ENCODE measurements around the gene P2RX7.
"Not testable (repeated sequence)": the region's sequence is repeated elsewhere in the genome, so short reads cannot be mapped to it uniquely, and the experiment has no call there.

Gene P2RX7

DNA sequence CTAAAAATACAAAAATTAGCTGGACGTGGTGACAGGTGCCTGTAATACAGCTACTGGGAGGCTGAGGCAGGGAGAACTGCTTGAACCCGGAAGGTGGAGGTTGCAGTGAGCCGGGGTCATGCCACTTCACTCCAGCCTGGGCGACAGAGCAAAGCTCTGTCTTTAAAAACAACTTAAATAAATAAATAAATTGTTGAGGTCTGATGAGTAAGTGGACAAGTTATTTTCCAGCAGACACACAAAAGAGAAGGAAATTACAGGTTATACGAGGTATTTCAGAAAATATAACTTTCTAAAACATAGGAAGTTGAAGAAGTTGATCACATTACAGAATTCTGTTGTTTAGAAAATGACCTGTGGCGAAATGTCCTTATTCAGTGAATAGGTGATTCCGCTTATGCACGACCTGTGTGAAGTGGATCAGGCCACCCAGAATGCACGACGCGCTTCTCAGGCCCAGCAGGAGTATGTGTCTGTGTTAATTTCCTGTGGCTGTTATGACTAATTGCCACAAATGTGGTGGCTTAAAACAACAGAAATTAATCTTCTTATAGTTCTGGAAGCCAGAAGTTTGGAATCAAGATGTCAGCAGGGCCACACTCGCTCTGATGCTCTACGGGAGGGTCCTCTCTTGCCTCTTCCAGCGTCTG is 38.1 kb downstream of the P2RX7 start:
- peak; percentile 51 for DNase-seq (ENCODE audit: low read depth, low spot score)

DNA sequence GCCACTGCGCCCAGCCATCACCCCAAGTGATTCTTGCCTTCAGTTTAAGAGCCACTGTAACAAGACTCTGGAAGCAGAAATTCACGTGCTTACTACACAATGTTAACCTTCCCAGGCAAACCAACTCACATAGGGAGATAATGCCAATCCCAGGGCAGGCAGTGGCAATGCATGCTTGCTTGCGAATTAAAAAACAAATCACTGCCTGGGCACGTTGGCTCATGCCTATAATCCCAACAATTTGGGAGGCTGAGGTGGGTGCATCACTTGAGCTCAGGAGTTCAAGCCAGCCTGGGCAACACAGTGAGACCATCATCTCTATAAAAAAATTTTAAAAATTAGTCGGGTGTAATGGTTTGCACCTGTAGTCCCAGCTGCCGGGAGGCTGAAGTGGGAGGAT is 39.5 kb downstream of the P2RX7 start:
- DNase-seq (ENCODE audit: low read depth, low spot score) = no peak

DNA sequence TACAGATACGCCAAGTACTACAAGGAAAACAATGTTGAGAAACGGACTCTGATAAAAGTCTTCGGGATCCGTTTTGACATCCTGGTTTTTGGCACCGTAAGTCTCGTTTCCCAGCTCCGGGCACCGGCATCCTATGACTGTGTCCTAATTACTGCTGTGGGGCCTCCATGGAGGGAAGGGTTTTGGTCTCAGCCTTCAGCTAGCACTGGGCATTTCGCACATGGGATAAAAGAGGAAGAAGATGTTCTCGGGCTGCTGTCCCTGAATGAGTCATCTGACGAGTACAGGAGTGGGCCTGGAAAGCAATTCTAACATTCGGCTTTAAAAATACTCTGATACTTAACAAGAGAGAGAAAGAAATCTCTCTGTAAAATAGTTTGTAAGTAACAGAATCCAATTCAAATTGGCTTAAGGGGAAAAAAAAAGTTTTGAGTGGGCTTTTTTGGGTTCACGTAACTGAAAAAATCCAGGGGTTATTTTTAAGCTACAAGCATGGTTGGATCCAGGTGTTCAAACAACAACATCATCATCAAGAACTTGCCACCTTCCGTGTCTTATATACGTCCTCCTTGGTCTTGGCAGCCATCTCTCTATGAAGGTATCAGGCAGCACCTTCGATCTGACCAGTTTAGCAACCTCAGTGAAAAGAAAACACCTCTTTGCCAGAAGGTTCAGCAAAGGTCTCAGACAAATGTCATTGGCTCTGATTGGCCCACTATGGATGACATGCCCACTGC is 42.9 kb downstream of the P2RX7 start:
- DNase-seq (ENCODE audit: low read depth, low spot score) = no peak

DNA sequence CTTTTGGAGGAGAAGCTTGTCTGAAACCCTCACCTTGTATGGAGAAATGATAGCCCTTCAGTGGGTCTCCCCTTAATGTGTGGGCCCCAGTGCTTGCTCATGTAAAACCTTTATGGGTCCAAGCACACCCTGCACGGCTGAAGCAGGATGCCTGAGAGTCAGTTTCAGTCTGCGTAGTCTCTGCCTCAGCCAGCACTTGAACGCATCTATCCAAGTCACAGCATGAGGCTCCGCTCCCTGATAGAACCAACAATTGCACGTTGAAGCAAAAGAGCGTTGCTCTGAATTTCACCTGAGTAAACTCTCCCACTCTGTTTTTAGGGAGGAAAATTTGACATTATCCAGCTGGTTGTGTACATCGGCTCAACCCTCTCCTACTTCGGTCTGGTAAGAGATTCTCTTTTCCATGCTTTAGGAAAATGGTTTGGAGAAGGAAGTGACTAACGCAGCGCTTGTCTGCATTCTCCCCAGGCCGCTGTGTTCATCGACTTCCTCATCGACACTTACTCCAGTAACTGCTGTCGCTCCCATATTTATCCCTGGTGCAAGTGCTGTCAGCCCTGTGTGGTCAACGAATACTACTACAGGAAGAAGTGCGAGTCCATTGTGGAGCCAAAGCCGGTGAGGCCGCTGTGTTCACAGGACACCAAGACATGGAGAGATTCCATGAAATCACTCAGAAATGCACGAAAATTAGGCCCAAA is 44.3 kb downstream of the P2RX7 start:
- no peak for DNase-seq (ENCODE audit: low read depth, low spot score)

DNA sequence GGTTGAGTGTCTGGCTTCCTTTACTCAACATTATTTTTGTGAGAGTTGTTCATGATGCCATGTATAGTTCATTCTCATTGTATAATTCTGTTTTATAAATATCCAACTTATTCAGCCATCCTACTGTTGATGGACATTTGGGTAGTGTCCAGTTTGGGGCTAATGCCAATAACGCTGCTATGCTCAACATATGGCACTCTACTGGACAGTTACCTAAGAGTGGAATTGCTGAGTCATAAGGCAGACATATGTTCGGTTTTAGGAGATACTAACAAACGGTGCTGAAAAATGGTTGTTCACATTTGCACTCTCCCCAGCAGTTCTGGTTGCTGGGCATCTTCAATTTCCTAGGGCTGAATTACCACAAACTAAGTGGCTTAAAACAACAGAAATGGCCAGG is 48.5 kb downstream of the P2RX7 start:
- no peak for DNase-seq (ENCODE audit: low read depth, low spot score)

DNA sequence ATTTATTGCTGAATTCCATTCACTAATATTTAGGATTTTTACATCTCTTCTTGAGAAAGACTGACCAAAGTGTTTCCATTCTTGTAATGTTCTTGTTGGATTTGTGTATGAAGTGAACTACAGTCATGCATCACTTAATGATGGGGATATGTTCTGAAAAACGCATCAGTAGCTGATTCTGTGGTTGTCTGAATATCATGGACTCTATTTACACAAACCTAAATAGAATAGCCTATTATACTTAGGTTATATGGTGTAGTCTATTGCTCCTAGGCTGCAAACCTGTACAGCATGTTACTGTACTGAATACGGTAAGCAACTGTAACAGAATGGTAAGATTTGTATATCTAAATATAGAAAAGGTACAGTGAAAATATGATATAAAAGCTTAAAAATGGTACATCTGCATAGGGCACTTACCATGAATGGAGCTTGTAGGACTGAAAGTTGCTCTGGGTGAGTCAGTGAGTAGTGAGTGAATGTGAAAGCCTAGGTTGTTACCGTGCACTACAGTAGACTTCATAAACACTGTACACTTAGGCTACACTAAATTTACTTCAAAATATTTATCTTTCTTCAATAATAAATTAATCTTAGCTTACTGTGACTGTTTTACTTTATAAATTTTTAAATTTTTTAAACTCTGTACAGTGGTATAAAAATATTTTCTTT is 49.7 kb downstream of the P2RX7 start:
- no peak for DNase-seq (ENCODE audit: low read depth, low spot score)

DNA sequence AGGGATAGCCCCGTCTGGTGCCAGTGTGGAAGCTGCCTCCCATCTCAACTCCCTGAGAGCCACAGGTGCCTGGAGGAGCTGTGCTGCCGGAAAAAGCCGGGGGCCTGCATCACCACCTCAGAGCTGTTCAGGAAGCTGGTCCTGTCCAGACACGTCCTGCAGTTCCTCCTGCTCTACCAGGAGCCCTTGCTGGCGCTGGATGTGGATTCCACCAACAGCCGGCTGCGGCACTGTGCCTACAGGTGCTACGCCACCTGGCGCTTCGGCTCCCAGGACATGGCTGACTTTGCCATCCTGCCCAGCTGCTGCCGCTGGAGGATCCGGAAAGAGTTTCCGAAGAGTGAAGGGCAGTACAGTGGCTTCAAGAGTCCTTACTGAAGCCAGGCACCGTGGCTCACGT is 51.7 kb downstream of the P2RX7 start:
- no peak for DNase-seq (ENCODE audit: low read depth, low spot score)

DNA sequence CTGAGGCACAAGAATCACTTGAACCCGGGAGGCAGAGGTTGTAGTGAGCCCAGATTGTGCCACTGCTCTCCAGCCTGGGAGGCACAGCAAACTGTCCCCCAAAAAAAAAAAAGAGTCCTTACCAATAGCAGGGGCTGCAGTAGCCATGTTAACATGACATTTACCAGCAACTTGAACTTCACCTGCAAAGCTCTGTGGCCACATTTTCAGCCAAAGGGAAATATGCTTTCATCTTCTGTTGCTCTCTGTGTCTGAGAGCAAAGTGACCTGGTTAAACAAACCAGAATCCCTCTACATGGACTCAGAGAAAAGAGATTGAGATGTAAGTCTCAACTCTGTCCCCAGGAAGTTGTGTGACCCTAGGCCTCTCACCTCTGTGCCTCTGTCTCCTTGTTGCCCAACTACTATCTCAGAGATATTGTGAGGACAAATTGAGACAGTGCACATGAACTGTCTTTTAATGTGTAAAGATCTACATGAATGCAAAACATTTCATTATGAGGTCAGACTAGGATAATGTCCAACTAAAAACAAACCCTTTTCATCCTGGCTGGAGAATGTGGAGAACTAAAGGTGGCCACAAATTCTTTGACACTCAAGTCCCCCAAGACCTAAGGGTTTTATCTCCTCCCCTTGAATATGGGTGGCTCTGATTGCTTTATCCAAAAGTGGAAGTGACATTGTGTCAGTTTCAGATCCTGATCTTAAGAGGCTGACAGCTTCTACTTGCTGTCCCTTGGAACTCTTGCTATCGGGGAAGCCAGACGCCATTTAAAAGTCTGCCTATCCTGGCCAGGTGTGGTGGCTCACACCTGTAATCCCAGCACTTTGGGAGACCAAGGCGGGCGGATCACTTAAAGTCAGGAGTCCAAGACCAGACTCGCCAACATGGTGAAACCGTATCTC is 52.6 kb downstream of the P2RX7 start:
- DNase-seq (ENCODE audit: low read depth, low spot score) = no peak

DNA sequence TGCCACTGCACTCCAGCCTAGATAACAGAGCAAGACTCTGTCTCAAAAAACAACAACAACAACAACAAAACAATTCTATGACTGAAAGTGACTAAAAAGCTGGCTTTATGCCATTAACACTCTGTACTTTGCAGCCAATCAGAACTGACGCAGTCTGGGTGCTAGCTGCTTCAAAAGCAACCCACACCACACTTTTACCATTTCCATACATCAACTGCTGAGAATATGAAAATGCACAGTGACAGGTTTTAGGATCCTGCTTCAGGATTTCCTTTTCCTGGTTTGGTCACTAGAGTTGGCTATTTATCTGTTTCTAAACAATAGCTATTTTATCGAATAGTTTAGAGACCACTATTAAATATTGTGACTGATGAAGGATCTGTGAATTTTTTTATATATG is 54.1 kb downstream of the P2RX7 start:
- DNase-seq (ENCODE audit: low read depth, low spot score) = no peak

DNA sequence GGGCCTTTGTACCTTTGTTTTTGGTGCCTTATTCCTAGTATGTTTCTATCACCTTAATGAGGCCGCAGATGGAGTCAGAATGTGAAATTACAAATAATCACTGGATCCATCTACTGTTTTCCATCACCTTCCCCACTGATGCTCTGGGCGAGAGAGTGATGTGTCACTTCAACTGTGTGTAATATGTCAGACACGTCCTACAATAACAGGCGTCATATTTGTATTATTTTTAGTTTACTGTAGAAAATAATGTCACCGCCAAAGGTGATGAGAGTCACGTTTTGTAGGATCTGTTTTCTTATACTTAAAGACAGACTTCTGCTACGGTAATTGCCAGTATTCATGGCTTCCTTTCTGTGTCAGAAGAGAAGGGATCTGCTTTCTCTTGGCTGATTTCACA is 54.8 kb downstream of the P2RX7 start:
- DNase-seq (ENCODE audit: low read depth, low spot score) = no peak

DNA sequence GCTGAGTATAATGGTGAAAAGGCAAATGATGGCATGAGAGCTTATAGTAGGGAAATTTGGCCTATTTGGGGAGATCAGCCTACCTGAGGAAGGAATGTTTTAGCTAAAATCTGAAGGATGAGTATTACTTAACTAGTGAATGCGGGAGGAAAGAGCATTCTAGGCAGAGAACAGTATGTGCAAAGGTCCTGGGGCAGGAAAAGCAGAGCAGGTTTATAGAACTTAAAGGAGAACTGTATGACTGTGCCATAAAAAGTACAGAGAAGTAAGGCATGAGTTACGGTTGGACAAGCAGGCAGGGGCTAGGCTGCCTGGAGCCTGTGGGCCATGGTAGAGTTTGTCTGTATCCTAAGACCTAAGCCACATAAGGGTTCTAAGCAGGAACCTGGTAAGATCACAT is 55.6 kb downstream of the P2RX7 start:
- no peak for DNase-seq (ENCODE audit: low read depth, low spot score)

DNA sequence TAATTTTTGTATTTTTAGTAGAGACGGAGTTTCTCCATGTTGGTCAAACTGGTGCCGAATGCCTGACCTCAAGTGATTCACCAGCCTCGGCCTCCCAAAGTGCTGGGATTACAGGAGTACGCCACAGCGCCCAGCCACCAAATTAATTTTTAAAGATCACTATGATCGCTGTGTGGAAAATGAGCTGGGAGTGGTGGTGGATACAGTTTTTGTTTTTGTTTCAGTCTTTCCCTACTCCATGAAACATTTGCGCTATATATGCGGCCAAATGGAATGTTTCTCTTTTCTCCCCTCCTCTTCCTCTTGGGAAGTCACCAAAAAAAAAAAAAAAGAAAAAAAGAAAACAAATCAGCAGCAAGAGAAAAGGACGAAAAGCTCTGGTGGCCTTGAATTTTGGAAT is 56.5 kb downstream of the P2RX7 start:
- peak; percentile 31 for DNase-seq (ENCODE audit: low read depth, low spot score)

DNA sequence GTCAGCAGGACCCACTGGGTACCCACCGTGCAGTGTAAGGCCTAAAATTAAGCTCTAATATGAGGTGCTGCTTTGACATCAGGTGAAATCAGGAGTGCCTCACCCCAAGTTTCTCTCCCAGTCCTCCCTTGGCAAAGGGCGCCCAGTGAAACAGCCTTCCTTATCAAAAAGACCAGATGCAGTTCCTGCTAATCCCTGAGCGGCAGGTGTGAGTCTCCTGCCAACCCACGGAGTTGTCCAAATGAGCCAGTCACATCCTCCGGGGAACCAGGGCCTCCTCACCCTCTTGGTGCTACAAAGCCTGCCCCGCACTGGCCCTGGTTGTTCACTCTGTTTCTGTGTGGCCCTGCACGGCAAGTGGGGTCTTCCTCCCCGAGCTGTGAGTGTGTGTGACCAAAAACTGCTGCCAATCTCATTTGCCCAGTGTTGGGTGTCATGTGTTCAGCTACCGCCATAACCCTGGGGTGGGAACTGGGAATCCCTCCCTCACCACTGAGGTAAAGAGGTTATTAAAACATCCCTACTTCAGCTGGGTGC is 57.0 kb downstream of the P2RX7 start:
- no peak for DNase-seq (ENCODE audit: low read depth, low spot score)

DNA sequence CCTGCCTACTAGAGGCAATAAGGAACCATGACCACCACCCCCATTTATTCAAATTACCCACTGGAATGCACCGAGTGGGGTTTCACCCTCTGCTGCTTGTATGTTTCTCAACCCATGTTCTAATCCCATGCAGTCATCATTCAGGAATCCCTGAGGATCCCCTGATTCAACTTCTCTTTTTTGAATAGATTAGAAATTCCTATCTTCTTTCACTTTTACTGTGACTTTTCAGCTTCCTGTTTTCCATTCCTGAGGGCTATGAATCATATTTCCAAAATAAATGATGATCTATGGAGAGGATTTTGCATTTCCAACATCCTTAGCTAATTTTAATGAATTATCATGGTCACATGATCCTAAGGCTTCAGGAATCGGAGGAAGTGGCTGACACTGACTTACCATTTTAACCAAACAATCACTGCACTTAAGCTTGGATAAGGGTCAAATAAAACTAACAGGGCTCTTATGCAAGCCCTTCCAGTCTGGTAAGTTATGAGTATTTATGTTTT is 57.9 kb downstream of the P2RX7 start:
- DNase-seq (ENCODE audit: low read depth, low spot score) = peak; percentile 91

DNA sequence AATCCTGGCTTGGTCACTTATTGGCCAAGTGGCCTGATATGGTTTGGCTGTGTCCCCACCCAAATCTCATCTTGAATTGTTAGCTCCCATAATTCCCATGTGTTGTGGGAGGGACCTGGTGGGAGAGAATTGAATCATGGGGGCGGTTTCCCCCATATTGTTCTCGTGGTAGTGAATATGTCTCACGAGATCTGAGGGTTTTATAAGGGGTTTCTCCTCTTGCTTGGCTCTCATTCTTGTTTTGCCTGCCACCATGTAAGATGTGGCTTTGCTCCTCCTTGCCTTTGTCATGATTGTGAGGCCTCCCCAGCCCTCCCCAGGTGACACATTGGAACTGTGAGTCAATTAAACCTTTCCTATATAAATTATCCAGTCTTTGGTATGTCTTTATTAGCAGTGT is 58.5 kb downstream of the P2RX7 start:
- DNase-seq (ENCODE audit: low read depth, low spot score) = no peak

DNA sequence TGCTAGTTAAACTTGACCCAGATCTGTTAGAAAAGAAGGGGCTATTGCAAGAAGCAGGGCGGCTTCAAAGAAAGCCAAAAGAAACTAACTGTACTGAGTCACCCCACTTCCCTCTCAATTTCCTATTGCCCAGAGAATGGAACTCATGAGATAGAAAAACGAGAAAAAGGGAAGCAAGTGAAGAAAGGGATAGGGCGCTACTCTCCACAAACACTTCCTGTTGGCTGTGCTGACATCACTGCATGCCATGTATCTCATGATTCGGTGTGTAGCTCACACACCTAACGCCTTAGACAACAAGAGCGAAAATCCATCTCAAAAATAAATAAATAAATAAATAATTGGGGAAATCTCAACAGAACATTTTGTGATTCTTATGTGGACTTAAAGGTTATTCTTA is 64.2 kb downstream of the P2RX7 start:
- DNase-seq (ENCODE audit: low read depth, low spot score) = no peak

DNA sequence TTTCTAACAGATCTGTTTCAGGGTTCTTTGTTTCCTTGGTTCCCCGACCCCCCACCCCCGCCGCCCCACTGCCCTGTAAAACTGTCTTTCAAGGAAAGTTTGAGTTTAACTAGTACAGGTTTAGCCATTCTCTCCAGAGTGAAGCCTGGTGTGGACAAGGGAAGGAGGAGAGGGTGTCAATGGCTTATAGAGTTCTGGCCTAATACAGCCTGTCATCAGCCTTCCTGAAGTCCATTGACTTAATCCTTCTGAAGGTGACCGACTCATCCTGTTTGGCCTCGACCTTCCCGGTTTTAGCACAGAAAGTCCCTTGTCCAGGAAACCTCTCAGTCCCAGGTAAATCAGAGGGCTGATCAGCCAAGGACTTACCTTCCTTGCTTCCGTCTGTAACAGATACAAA is 66.3 kb downstream of the P2RX7 start:
- no peak for DNase-seq (ENCODE audit: low read depth, low spot score)

DNA sequence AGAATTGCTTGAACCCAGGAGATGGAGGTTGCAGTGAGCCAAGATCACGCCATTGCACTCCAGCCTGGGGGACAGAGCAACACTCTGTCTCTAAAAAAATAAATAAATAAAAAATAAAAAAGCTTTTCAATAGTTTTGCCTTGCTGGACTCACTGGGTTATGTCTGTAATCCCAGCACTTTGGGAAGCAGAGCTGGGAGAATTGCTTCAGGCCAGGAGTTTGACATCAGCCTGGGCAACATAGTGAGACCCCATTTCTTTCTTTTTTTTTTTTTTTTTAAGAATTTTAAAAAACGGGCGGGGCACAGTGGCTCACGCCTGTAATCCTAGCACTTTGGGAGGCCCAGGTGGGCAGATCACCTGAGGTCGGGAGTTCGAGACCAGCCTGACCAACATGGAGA is 68.5 kb downstream of the P2RX7 start:
- not testable (repeated sequence) for DNase-seq (ENCODE audit: low read depth, low spot score)

DNA sequence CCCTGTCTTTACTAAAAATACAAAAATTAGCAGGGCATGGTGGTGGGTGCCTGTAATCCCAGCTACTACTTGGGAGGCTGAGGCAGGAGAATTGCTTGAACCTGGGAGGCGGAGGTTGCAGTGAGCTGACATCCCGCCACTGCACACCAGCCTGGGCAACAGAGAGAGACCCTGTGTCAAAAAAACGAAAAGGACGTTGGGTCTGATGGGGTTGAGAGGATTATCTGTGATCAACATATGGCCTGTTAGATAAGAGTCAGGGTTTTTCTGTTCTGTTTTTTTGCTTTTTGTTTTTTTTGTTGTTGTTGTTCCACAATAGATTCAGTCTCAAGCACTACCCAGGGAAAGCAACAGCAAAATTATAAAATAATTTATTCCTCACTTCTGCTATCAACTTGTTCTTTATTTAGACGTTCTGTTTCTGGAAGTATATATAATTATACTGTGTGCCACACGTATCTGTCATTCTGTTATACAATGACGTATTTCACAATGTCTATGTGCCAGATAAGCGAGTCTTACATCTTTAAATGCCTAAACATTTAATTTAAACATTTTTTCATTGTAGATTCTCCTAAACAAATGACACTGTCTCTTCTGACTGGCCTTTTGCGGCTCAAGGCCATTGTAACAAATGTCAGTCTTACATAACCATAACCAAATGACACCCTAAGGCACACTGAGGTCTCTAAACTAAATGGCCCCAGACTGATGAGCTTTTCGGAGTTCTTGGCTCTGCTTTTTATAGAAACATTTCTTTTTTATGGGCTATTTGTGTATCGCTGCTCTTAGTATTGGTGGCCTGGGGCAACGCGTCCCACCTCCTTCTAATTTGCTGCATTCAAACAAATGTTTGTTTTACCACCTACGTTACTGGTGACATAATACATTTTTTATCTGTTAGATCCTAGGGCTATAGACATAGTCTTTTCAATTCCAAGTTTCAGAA is 70.0 kb downstream of the P2RX7 start:
- DNase-seq (ENCODE audit: low read depth, low spot score) = no peak

DNA sequence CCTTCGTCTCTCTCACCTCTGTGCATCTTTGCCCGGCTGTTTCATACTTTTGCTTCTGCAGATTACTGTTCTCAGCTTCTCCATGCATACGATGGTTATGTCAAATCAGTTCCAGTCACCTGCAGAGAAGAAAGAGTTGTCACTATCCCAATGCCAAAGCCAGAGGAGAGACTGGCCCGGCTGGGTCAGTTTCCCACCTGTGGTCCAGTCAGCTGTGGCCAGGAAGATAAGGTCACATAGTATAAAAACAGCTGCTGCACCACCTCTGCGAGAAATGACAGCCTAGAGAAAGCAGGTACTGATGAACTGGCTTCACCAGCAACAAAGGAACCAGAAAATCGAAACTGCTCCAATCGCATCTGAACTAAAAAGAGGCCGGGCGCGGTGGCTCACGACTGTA is 70.8 kb downstream of the P2RX7 start:
- DNase-seq (ENCODE audit: low read depth, low spot score) = no peak
